HEK293 (cell line): ENCODE results near the gene PDCL2.

Source experiments
- CTCF ChIA-PET: fragments of 350-600 bp; formaldehyde crosslinking; extraction: SDS; loops from one replicate; lab custom pipeline; 2021; ENCODE audit warnings: antibody characterized with exemption; lab: Yijun Ruan, JAX
- POLR2A ChIA-PET: fragments of 300-600 bp; formaldehyde crosslinking; extraction: SDS; loops from one replicate; lab custom pipeline; 2020; ENCODE audit warnings: antibody characterized with exemption, inconsistent platforms; lab: Yijun Ruan, JAX
- H3K27ac ChIP-seq: fragments of 200-500 bp; sonication (Bioruptor generic); 2 replicates; pipeline ENCODE4 v1.5.1; 2014; ENCODE audit warnings: low read depth, low read length, control low read depth, inconsistent platforms; ENCODE audit errors: extremely low read depth
- H3K36me3 ChIP-seq, 2 experiments: fragments of 200-500 bp in 1 of 2; sonication (Bioruptor generic) in 1 of 2; 1 replicate in 1 of 2; 2 replicates in 1 of 2; pipeline ENCODE4 v1.5.1; 2014 to 2017; ENCODE audit warnings: inconsistent platforms in 2 of 2, low read length in 2 of 2; ENCODE audit not compliant: control insufficient read depth in 2 of 2, insufficient read depth in 1 of 2
- H3K4me1 ChIP-seq: fragments of 200-500 bp; sonication (Bioruptor generic); 2 replicates; pipeline ENCODE4 v1.5.1; 2014; ENCODE audit warnings: mild to moderate bottlenecking, low read length, inconsistent platforms; ENCODE audit not compliant: control insufficient read depth, insufficient read depth
- H3K4me3 ChIP-seq: 2 replicates; pipeline ENCODE4 v1.5.1; 2011; ENCODE audit warnings: low read depth, mild to moderate bottlenecking, control low read depth, low read length, moderate library complexity
- H3K9me3 ChIP-seq: fragments of 200-500 bp; sonication (Bioruptor generic); 2 replicates; pipeline ENCODE4 v1.5.1; 2014; ENCODE audit warnings: low read depth, low read length, inconsistent platforms; ENCODE audit not compliant: control insufficient read depth, insufficient read depth
- AEBP2 ChIP-seq: fragments of 450-650 bp; formaldehyde crosslinking; IDR thresholded peaks from 2 replicates; pipeline ENCODE4 v1.5.1; 2016; ENCODE audit warnings: missing biosample characterization, missing genetic modification characterization, borderline replicate concordance
- BCL11A ChIP-seq: fragments of 450-650 bp; formaldehyde crosslinking; IDR thresholded peaks from 2 replicates; pipeline ENCODE4 v1.5.1; 2016; ENCODE audit warnings: low read depth, missing biosample characterization, missing genetic modification characterization
- GLI2 ChIP-seq: fragments of 450-650 bp; formaldehyde crosslinking; IDR thresholded peaks from 2 replicates; pipeline ENCODE4; 2017; ENCODE audit warnings: missing biosample characterization, missing genetic modification characterization, low read depth, borderline replicate concordance
- HOXD13 ChIP-seq: sonication (generic); formaldehyde crosslinking; IDR thresholded peaks from 2 replicates; pipeline ENCODE4 v1.8.0; 2022; ENCODE audit warnings: missing genetic modification reagents, borderline replicate concordance
- IKZF3 ChIP-seq: fragments of 450-650 bp; IDR thresholded peaks from 2 replicates; pipeline ENCODE4 v1.5.0; 2018; ENCODE audit warnings: missing biosample characterization, mild to moderate bottlenecking, missing genetic modification characterization, moderate library complexity
- KLF1 ChIP-seq: fragments of 450-650 bp; formaldehyde crosslinking; IDR thresholded peaks from 2 replicates; pipeline ENCODE4 v1.5.1; 2016; ENCODE audit warnings: missing biosample characterization, missing genetic modification characterization
- OVOL3 ChIP-seq: fragments of 450-650 bp; formaldehyde crosslinking; IDR thresholded peaks from 2 replicates; pipeline ENCODE4 v1.5.1; 2016; ENCODE audit warnings: missing biosample characterization, missing genetic modification characterization
- PRDM10 ChIP-seq: fragments of 450-650 bp; formaldehyde crosslinking; IDR thresholded peaks from 2 replicates; pipeline ENCODE4 v1.5.1; 2016; ENCODE audit warnings: missing biosample characterization, missing genetic modification characterization
- PRDM4 ChIP-seq: fragments of 450-650 bp; formaldehyde crosslinking; IDR thresholded peaks from 2 replicates; pipeline ENCODE4 v1.5.1; 2017; ENCODE audit warnings: missing biosample characterization, missing genetic modification characterization
- SCRT1 ChIP-seq: fragments of 450-650 bp; formaldehyde crosslinking; IDR thresholded peaks from 2 replicates; pipeline ENCODE4 v1.5.1; 2016; ENCODE audit warnings: missing biosample characterization, missing genetic modification characterization, borderline replicate concordance
- SP3 ChIP-seq: fragments of 450-650 bp; formaldehyde crosslinking; IDR thresholded peaks from 2 replicates; pipeline ENCODE4 v1.5.1; 2016; ENCODE audit warnings: missing biosample characterization, missing genetic modification characterization
- SP7 ChIP-seq: fragments of 450-650 bp; formaldehyde crosslinking; IDR thresholded peaks from 2 replicates; pipeline ENCODE4 v1.5.1; 2016; ENCODE audit warnings: missing biosample characterization, missing genetic modification characterization
- YY1 ChIP-seq: fragments of 450-650 bp; formaldehyde crosslinking; IDR thresholded peaks from 2 replicates; pipeline ENCODE4 v1.5.1; 2018; ENCODE audit warnings: missing biosample characterization, missing genetic modification characterization
- ZBTB7A ChIP-seq: fragments of 450-650 bp; formaldehyde crosslinking; IDR thresholded peaks from 2 replicates; pipeline ENCODE4 v1.5.1; 2016; ENCODE audit warnings: low read depth, missing biosample characterization, missing genetic modification characterization
- ZIC2 ChIP-seq: fragments of 450-650 bp; formaldehyde crosslinking; IDR thresholded peaks from 2 replicates; pipeline ENCODE4 v1.5.1; 2016; ENCODE audit warnings: missing biosample characterization, missing genetic modification characterization
- ZNF121 ChIP-seq: fragments of 450-650 bp; formaldehyde crosslinking; IDR thresholded peaks from 2 replicates; pipeline ENCODE4 v1.5.1; 2016; ENCODE audit warnings: missing biosample characterization, missing genetic modification characterization
- ZNF155 ChIP-seq: fragments of 450-650 bp; formaldehyde crosslinking; IDR thresholded peaks from 2 replicates; pipeline ENCODE4 v1.5.1; 2016; ENCODE audit warnings: missing biosample characterization, missing genetic modification characterization
- ZNF211 ChIP-seq: fragments of 450-650 bp; formaldehyde crosslinking; IDR thresholded peaks from 2 replicates; pipeline ENCODE4 v1.5.1; 2016; ENCODE audit warnings: low read depth, missing biosample characterization, missing genetic modification characterization
- ZNF335 ChIP-seq: fragments of 450-650 bp; formaldehyde crosslinking; conservative IDR thresholded peaks from 2 replicates; pipeline ENCODE4 v1.5.1; 2016; ENCODE audit warnings: missing biosample characterization, missing genetic modification characterization
- ZNF580 ChIP-seq: fragments of 450-650 bp; formaldehyde crosslinking; IDR thresholded peaks from 2 replicates; pipeline ENCODE4 v1.5.1; 2016; ENCODE audit warnings: missing biosample characterization, missing genetic modification characterization
- ZNF629 ChIP-seq: fragments of 450-650 bp; formaldehyde crosslinking; IDR thresholded peaks from 2 replicates; pipeline ENCODE4 v1.5.1; 2017; ENCODE audit warnings: missing biosample characterization, missing genetic modification characterization
- ZNF837 ChIP-seq: fragments of 450-650 bp; formaldehyde crosslinking; IDR thresholded peaks from 2 replicates; pipeline ENCODE4 v1.5.1; 2016; ENCODE audit warnings: missing biosample characterization, missing genetic modification characterization

Gene PDCL2

GRCh38 chr4:55540271-55540670 lies 51.8 kb downstream of the PDCL2 start:
- CTCF ChIA-PET, result no interaction called here
- Histone ChIP-seq H3K4me1 (no peaks in the 10 kb centered on the region), H3K4me3 (no peak overlapping the region), H3K36me3 (peaks cover 0 to 3% of the 10 kb centered on the region in 2 experiments; a peak in 1 of 3 replicates), H3K27ac (no peak overlapping the region), H3K9me3 (no peaks in the 10 kb centered on the region)
- no peak for TF ChIP-seq YY1
- no peak for TF ChIP-seq ZNF580 (tag by site-specific recombination)
- TF ChIP-seq BCL11A (tag by site-specific recombination), result no peak
- TF ChIP-seq ZIC2 (tag by site-specific recombination), result no peak
- TF ChIP-seq ZNF335 (tag by site-specific recombination), result no peak
- TF ChIP-seq PRDM4 (tag by site-specific recombination), result no peak
- TF ChIP-seq IKZF3 (tag by site-specific recombination), result no peak
- TF ChIP-seq SP3 (tag by site-specific recombination), result no peak
- TF ChIP-seq OVOL3 (tag by site-specific recombination), result no peak
- TF ChIP-seq, all 188 proteins: peak for 0
- POLR2A ChIA-PET, result no interaction called here

GRCh38 chr4:55539658-55540057 lies 52.4 kb downstream of the PDCL2 start:
- Histone ChIP-seq H3K9me3 (no peaks in the 10 kb centered on the region), H3K4me1 (no peaks in the 10 kb centered on the region), H3K4me3 (no peak overlapping the region), H3K36me3 (peaks cover 0 to 3% of the 10 kb centered on the region in 2 experiments; a peak in 1 of 3 replicates), H3K27ac (no peak overlapping the region)
- CTCF ChIA-PET, result no interaction called here
- TF ChIP-seq ZNF211 (tag by site-specific recombination) (no peak), SP7 (no peak), ZNF155 (tag by site-specific recombination) (no peak), KLF1 (tag by site-specific recombination) (no peak), GLI2 (tag by site-specific recombination) (no peak), ZNF629 (no peak), ZNF121 (no peak), HOXD13 (no peak), SCRT1 (no peak), ZBTB7A (no peak), ZIC2 (tag by site-specific recombination) (no peak), ZNF837 (tag by site-specific recombination) (no peak), PRDM10 (no peak), AEBP2 (tag by site-specific recombination) (no peak), ZNF580 (tag by site-specific recombination) (no peak)
- POLR2A ChIA-PET, result no interaction called here
